KMS-11 (cell line): ENCODE measurements around the gene SNX9.

Experiments used
- H2AFZ ChIP-seq: fragments of 200-600 bp; sonication (generic); 2 replicates; pipeline ENCODE4 v1.6.1; 2016; ENCODE audit warnings: antibody characterized with exemption, mixed run types, low read depth
- H3K27ac ChIP-seq: fragments of 200-600 bp; sonication (generic); 2 replicates; pipeline ENCODE4 v1.6.1; 2016; ENCODE audit warnings: mild to moderate bottlenecking, mixed run types
- H3K27me3 ChIP-seq: fragments of 200-600 bp; sonication (generic); 2 replicates; pipeline ENCODE4 v1.6.1; 2017; ENCODE audit warnings: mild to moderate bottlenecking, low read depth, mixed run types, moderate library complexity; ENCODE audit not compliant: insufficient read depth
- H3K36me3 ChIP-seq: fragments of 200-600 bp; sonication (generic); 2 replicates; pipeline ENCODE4 v1.6.1; 2017; ENCODE audit warnings: mild to moderate bottlenecking, mixed run types; ENCODE audit not compliant: insufficient read depth
- H3K4me1 ChIP-seq: fragments of 200-600 bp; sonication (generic); 2 replicates; pipeline ENCODE4 v1.6.1; 2016; ENCODE audit warnings: mild to moderate bottlenecking, low read depth, mixed run types; ENCODE audit not compliant: poor library complexity, severe bottlenecking
- H3K4me2 ChIP-seq: fragments of 200-600 bp; sonication (generic); 2 replicates; pipeline ENCODE4 v1.7.0; 2016; ENCODE audit warnings: mild to moderate bottlenecking, mixed run types
- H3K4me3 ChIP-seq: fragments of 200-600 bp; sonication (generic); IDR thresholded peaks from 2 replicates; pipeline ENCODE4 v1.6.1; 2017; ENCODE audit warnings: low read depth, low read length, mixed read lengths; ENCODE audit not compliant: insufficient read depth
- H3K79me2 ChIP-seq: fragments of 200-600 bp; sonication (generic); 2 replicates; pipeline ENCODE4 v1.6.1; 2016; ENCODE audit warnings: low read depth, mixed run types; ENCODE audit not compliant: insufficient read depth
- H3K9ac ChIP-seq: fragments of 200-600 bp; sonication (generic); 2 replicates; pipeline ENCODE4 v1.6.1; 2016; ENCODE audit warnings: mild to moderate bottlenecking, mixed run types
- H4K20me1 ChIP-seq: fragments of 200-600 bp; sonication (generic); 2 replicates; pipeline ENCODE4 v1.6.1; 2016; ENCODE audit warnings: mild to moderate bottlenecking, mixed run types; ENCODE audit not compliant: insufficient read depth
- CTCF ChIP-seq: fragments of 200-600 bp; sonication (generic); conservative IDR thresholded peaks from 2 replicates; pipeline ENCODE4 v1.6.1; 2017; ENCODE audit warnings: low read depth, mild to moderate bottlenecking, antibody characterized with exemption, low read length, moderate library complexity, mixed read lengths

SNX9 gene

GRCh38 chr6:157912326-157912725 lies 89.3 kb downstream of the SNX9 start:
- Histone ChIP-seq H2AFZ (no peak overlapping the region), H3K4me3 (no peak overlapping the region), H3K36me3 (no peaks in the 10 kb centered on the region), H3K4me2 (no peak overlapping the region), H3K79me2 (no peaks in the 10 kb centered on the region), H3K4me1 (no peaks in the 10 kb centered on the region), H4K20me1 (no peaks in the 10 kb centered on the region), H3K27ac (no peak overlapping the region), H3K9ac (no peak overlapping the region), H3K27me3 (no peaks in the 10 kb centered on the region)
- no peak for TF ChIP-seq CTCF

GRCh38 chr6:157921685-157922367 lies 98.8 kb downstream of the SNX9 start:
- Histone ChIP-seq H3K9ac (no peak overlapping the region), H3K36me3 (no peaks in the 10 kb centered on the region), H4K20me1 (no peaks in the 10 kb centered on the region), H3K79me2 (no peaks in the 10 kb centered on the region), H3K27ac (no peak overlapping the region), H3K4me1 (no peaks in the 10 kb centered on the region), H3K4me2 (no peak overlapping the region), H2AFZ (no peak overlapping the region), H3K4me3 (no peak overlapping the region), H3K27me3 (no peaks in the 10 kb centered on the region)
- TF ChIP-seq CTCF, result no peak

- Histone ChIP-seq H3K4me3 (no peak overlapping the region), H3K4me1 (no peaks in the 10 kb centered on the region), H3K36me3 (no peaks in the 10 kb centered on the region), H2AFZ (no peak overlapping the region), H3K9ac (no peak overlapping the region), H3K27me3 (no peaks in the 10 kb centered on the region), H3K27ac (no peak overlapping the region), H3K79me2 (no peaks in the 10 kb centered on the region), H4K20me1 (no peaks in the 10 kb centered on the region), H3K4me2 (no peak overlapping the region)
- TF ChIP-seq CTCF, result no peak
These were observed 102.7 kb downstream of the SNX9 start for GRCh38 chr6:157925771-157926170.

GRCh38 chr6:157927011-157927410 lies 104.0 kb downstream of the SNX9 start:
- Histone ChIP-seq H2AFZ (no peak overlapping the region), H3K4me2 (no peak overlapping the region), H3K36me3 (no peaks in the 10 kb centered on the region), H3K4me1 (no peaks in the 10 kb centered on the region), H3K27ac (no peak overlapping the region), H3K4me3 (no peak overlapping the region), H4K20me1 (no peaks in the 10 kb centered on the region), H3K79me2 (no peaks in the 10 kb centered on the region), H3K27me3 (no peaks in the 10 kb centered on the region), H3K9ac (no peak overlapping the region)
- TF ChIP-seq CTCF, result no peak
